ENCODE results near the gene CRB1. TPM values are rescaled to one million over a fixed set of nuclear protein-coding genes. Genes with fewer than 3 reads are reported as not detected.

Gene CRB1
- total RNA-seq, 1 experiment from 2014 or later = not detected

DNA sequence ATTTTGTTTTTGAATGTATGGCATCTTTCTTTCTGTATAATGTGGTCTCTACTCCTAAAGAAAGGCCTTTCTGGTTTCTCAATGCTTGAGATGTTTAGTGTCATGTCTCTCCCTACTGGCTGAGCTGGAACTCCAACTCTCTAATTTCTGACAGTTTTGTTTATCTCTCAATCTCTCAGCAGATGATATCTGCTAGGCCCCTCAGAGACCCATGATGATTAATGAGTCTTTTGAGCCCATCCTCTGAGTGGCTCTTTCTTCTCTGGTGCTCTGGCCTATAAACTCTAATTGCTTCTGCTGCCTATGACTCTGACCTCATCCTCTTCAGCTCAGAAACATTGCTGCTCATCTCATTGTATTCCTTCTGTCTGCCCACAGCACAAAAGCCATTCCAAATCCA is 46.6 kb downstream of the CRB1 start:
- Histone ChIP-seq H2AFZ (ENCODE audit: low read length) (no peak overlapping the region), H3K9me3 (ENCODE audit: low read length) (no peaks in the 10 kb centered on the region), H3K4me1 (ENCODE audit: low read length) (no peaks in the 10 kb centered on the region), H3K9me2 (replicated peaks; ENCODE audit: insufficient read depth, low read length) (no peaks in the 10 kb centered on the region), H3K27me3 (ENCODE audit: low read length) (no peaks in the 10 kb centered on the region), H3K4me3 (ENCODE audit: low read length) (no peak overlapping the region), H3K4me2 (ENCODE audit: low read depth, low read length, poor library complexity, severe bottlenecking) (no peak overlapping the region), H3K9ac (ENCODE audit: low read length) (no peak overlapping the region), H3K27ac (ENCODE audit: low read length) (no peak overlapping the region), H3K36me3 (ENCODE audit: insufficient read depth, low read length) (no peaks in the 10 kb centered on the region), H3K79me2 (ENCODE audit: low read length) (no peaks in the 10 kb centered on the region), H4K20me1 (ENCODE audit: insufficient read depth, low read depth, low read length) (no peaks in the 10 kb centered on the region)
- no peak for DNase-seq

DNA sequence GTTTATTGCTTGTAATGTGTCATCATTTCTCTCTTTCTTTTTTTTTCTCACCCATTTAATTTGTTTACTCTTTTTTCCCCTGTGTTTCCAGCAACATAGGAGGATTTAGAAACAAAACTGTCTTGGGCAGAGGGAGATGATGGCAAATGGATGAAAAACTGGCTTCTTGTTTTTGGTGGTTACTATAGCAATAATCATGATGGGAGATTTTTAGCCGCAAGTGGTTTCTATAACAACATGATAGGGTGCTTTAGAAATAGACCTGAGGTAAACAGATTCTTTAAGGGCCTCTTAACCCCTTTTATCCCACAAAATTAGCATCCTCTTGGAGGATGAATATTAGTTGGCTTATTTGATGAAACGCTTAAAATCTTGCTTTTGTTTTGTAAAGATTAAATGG is 51.6 kb downstream of the CRB1 start:
- Histone ChIP-seq H3K36me3 (ENCODE audit: insufficient read depth, low read length) (no peaks in the 10 kb centered on the region), H4K20me1 (ENCODE audit: insufficient read depth, low read depth, low read length) (no peaks in the 10 kb centered on the region), H2AFZ (ENCODE audit: low read length) (no peak overlapping the region), H3K27ac (ENCODE audit: low read length) (no peak overlapping the region), H3K9me3 (ENCODE audit: low read length) (no peaks in the 10 kb centered on the region), H3K9ac (ENCODE audit: low read length) (no peak overlapping the region), H3K9me2 (replicated peaks; ENCODE audit: insufficient read depth, low read length) (no peaks in the 10 kb centered on the region), H3K27me3 (ENCODE audit: low read length) (no peaks in the 10 kb centered on the region), H3K79me2 (ENCODE audit: low read length) (no peaks in the 10 kb centered on the region), H3K4me2 (ENCODE audit: low read depth, low read length, poor library complexity, severe bottlenecking) (no peak overlapping the region), H3K4me3 (ENCODE audit: low read length) (no peak overlapping the region), H3K4me1 (ENCODE audit: low read length) (no peaks in the 10 kb centered on the region)
- no peak for DNase-seq

DNA sequence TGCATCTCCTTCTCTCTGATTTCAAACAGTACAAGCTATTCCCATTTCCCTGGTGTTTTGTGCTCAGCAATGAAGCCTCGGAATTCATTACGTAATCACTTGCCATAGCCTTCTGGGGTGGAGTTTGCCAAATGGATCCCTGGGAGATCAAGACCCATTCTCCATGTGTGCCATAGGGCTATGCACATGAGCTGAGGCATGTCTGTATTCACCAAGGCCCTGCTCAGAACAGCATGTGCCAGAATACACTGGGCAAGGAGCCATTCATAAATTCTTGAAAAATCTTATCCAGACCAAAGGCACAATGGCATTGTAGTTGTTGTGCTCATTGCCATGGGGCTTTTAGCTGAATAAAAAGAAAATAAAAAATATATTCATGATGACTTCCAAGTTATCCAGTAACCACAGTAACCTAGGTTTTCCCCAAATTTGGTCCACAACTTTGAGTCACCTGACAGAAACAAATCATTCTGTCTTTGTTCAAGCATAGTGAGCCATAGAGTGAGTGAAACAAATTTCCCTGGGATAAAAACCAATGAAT is 53.0 kb downstream of the CRB1 start:
- H3K79me2 ChIP-seq (ENCODE audit: low read length) = no peaks in the 10 kb centered on the region
- no peak for DNase-seq
- no peaks in the 10 kb centered on the region for H4K20me1 ChIP-seq (ENCODE audit: insufficient read depth, low read depth, low read length)
- no peaks in the 10 kb centered on the region for H3K36me3 ChIP-seq (ENCODE audit: insufficient read depth, low read length)
- H3K27me3 ChIP-seq (ENCODE audit: low read length) = no peaks in the 10 kb centered on the region
- H3K27ac ChIP-seq (ENCODE audit: low read length) = no peak overlapping the region
- H3K9ac ChIP-seq (ENCODE audit: low read length) = no peak overlapping the region
- no peak overlapping the region for H2AFZ ChIP-seq (ENCODE audit: low read length)
- H3K9me3 ChIP-seq (ENCODE audit: low read length) = no peaks in the 10 kb centered on the region
- no peak overlapping the region for H3K4me3 ChIP-seq (ENCODE audit: low read length)
- no peaks in the 10 kb centered on the region for H3K4me1 ChIP-seq (ENCODE audit: low read length)
- no peaks in the 10 kb centered on the region for H3K9me2 ChIP-seq (replicated peaks; ENCODE audit: insufficient read depth, low read length)
- H3K4me2 ChIP-seq (ENCODE audit: low read depth, low read length, poor library complexity, severe bottlenecking) = no peak overlapping the region

DNA sequence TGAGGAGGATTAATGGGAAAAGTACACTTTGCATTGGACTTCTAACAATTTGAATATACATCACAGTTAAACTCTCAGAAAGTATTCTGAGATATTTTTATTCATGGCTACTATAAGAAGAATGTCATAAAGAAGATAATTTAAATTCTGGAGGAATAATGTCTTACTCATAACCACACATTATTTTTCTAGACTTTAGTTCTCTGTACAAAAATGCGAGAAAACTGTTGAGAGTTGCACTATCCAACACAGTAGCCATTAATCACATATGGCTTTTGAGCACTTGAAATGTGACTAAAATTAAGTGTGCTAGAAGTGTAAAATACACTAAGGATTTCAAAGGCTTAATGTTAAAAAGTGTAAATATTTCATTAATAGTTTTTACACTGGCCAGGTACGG is 53.8 kb downstream of the CRB1 start:
- Histone ChIP-seq H3K9ac (ENCODE audit: low read length) (no peak overlapping the region), H4K20me1 (ENCODE audit: insufficient read depth, low read depth, low read length) (no peaks in the 10 kb centered on the region), H2AFZ (ENCODE audit: low read length) (no peak overlapping the region), H3K79me2 (ENCODE audit: low read length) (no peaks in the 10 kb centered on the region), H3K36me3 (ENCODE audit: insufficient read depth, low read length) (no peaks in the 10 kb centered on the region), H3K27me3 (ENCODE audit: low read length) (no peaks in the 10 kb centered on the region), H3K4me3 (ENCODE audit: low read length) (no peak overlapping the region), H3K9me2 (replicated peaks; ENCODE audit: insufficient read depth, low read length) (no peaks in the 10 kb centered on the region), H3K4me1 (ENCODE audit: low read length) (no peaks in the 10 kb centered on the region), H3K4me2 (ENCODE audit: low read depth, low read length, poor library complexity, severe bottlenecking) (no peak overlapping the region), H3K27ac (ENCODE audit: low read length) (no peak overlapping the region), H3K9me3 (ENCODE audit: low read length) (no peaks in the 10 kb centered on the region)
- no peak for DNase-seq

DNA sequence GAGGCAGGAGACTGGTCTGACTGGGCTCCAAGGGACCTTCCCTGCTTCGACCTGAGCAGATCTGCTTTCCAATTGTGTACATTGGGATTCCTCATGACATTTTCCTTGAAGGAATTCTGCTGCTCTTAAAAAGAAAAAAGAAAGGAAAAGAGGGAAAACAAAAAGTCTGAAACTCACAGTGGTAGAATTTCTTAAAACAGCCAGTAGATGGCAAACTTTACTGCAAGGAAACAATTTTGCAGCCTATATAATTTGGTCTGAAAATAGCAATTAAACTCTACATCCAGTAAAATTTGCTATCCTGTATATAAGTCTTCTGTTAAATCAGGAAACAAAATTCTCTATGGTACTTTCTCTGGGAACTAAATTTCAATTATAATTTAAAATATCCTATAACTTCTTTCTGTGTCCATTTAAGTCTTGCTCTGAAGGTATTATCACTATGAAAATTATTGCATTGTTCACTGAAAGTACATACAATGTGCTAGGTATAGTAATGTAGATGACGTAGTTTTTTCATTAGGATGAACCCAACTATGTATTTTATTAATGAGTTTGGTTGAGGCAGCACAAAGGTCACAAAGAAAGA is 59.8 kb downstream of the CRB1 start:
- Histone ChIP-seq H3K4me2 (ENCODE audit: low read depth, low read length, poor library complexity, severe bottlenecking) (no peak overlapping the region), H3K4me1 (ENCODE audit: low read length) (no peaks in the 10 kb centered on the region), H3K36me3 (ENCODE audit: insufficient read depth, low read length) (no peaks in the 10 kb centered on the region), H3K27me3 (ENCODE audit: low read length) (no peaks in the 10 kb centered on the region), H4K20me1 (ENCODE audit: insufficient read depth, low read depth, low read length) (no peaks in the 10 kb centered on the region), H3K9me2 (replicated peaks; ENCODE audit: insufficient read depth, low read length) (no peaks in the 10 kb centered on the region), H3K79me2 (ENCODE audit: low read length) (no peaks in the 10 kb centered on the region), H2AFZ (ENCODE audit: low read length) (no peak overlapping the region), H3K9me3 (ENCODE audit: low read length) (no peaks in the 10 kb centered on the region), H3K9ac (ENCODE audit: low read length) (no peak overlapping the region), H3K4me3 (ENCODE audit: low read length) (no peak overlapping the region), H3K27ac (ENCODE audit: low read length) (no peak overlapping the region)
- DNase-seq = peak; percentile 50

DNA sequence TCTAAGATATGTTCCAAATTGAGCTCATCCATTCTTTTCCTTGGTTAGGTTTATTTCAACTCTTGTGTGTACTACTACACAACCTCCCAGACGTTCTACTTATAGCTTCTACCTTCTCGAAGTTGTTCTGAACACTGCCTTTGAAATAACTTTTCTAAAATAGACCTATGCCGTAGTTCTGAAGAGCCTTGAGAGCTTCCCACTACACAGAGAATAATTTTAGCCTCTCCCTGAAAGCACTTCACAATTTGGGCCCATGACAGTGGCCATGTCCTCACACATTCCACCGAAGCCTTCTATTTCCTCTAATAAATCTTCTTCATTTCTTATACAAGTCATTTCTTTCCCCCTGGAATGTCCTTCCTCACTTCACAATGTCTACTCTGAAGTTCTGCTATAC is 62.2 kb downstream of the CRB1 start:
- Histone ChIP-seq H3K4me1 (ENCODE audit: low read length) (no peaks in the 10 kb centered on the region), H3K9me2 (replicated peaks; ENCODE audit: insufficient read depth, low read length) (no peaks in the 10 kb centered on the region), H3K27ac (ENCODE audit: low read length) (no peak overlapping the region), H3K27me3 (ENCODE audit: low read length) (no peaks in the 10 kb centered on the region), H4K20me1 (ENCODE audit: insufficient read depth, low read depth, low read length) (no peaks in the 10 kb centered on the region), H3K4me2 (ENCODE audit: low read depth, low read length, poor library complexity, severe bottlenecking) (no peak overlapping the region), H3K9me3 (ENCODE audit: low read length) (no peaks in the 10 kb centered on the region), H3K9ac (ENCODE audit: low read length) (no peak overlapping the region), H3K4me3 (ENCODE audit: low read length) (no peak overlapping the region), H3K36me3 (ENCODE audit: insufficient read depth, low read length) (no peaks in the 10 kb centered on the region), H3K79me2 (ENCODE audit: low read length) (no peaks in the 10 kb centered on the region), H2AFZ (ENCODE audit: low read length) (no peak overlapping the region)
- no peak for DNase-seq

DNA sequence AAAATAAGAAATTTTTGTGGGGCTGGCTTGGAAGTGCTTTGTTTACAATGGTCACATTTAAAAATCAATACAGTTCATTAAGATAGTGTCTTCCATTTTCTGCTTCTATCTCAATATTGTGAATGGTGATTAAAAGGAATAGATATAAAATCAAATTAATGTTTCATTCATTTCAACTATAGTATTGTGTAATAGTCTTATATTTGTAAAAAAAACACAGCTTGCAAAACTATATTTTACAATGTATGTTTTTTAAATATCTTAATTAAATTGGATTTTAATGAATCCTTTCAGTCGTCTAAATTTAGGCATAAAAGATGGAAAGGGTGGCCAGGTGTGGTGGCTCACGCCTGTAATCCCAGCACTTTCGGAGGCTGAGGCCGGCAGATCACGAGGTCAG is 63.5 kb downstream of the CRB1 start:
- Histone ChIP-seq H3K4me3 (ENCODE audit: low read length) (no peak overlapping the region), H3K27me3 (ENCODE audit: low read length) (no peaks in the 10 kb centered on the region), H3K9me2 (replicated peaks; ENCODE audit: insufficient read depth, low read length) (no peaks in the 10 kb centered on the region), H3K79me2 (ENCODE audit: low read length) (no peaks in the 10 kb centered on the region), H3K36me3 (ENCODE audit: insufficient read depth, low read length) (no peaks in the 10 kb centered on the region), H3K4me2 (ENCODE audit: low read depth, low read length, poor library complexity, severe bottlenecking) (no peak overlapping the region), H2AFZ (ENCODE audit: low read length) (no peak overlapping the region), H3K9ac (ENCODE audit: low read length) (no peak overlapping the region), H3K27ac (ENCODE audit: low read length) (no peak overlapping the region), H3K4me1 (ENCODE audit: low read length) (no peaks in the 10 kb centered on the region), H4K20me1 (ENCODE audit: insufficient read depth, low read depth, low read length) (no peaks in the 10 kb centered on the region), H3K9me3 (ENCODE audit: low read length) (no peaks in the 10 kb centered on the region)
- no peak for DNase-seq

DNA sequence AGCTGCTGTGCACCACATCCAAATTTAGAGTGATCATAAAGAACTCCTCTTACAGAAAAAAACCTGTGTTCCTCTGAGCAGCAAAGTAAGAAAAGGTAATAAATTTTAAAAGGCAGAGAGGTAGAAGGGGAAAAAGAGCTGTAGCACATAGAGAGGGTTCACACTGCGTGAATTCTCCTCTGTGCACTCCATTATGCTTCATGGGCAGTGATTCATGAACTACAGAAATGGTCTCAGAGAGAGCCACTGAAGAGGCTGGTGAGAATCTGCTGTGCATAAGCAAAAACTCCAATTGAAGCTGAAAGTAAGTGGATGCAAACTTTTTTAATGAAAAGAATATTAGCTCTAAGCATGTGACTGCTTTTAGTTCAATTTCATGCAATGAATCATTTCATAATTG is 65.0 kb downstream of the CRB1 start:
- Histone ChIP-seq H3K79me2 (ENCODE audit: low read length) (no peaks in the 10 kb centered on the region), H3K27ac (ENCODE audit: low read length) (no peak overlapping the region), H3K9me2 (replicated peaks; ENCODE audit: insufficient read depth, low read length) (no peaks in the 10 kb centered on the region), H3K36me3 (ENCODE audit: insufficient read depth, low read length) (no peaks in the 10 kb centered on the region), H3K4me3 (ENCODE audit: low read length) (no peak overlapping the region), H3K9me3 (ENCODE audit: low read length) (no peaks in the 10 kb centered on the region), H3K27me3 (ENCODE audit: low read length) (no peaks in the 10 kb centered on the region), H2AFZ (ENCODE audit: low read length) (no peak overlapping the region), H3K9ac (ENCODE audit: low read length) (no peak overlapping the region), H3K4me1 (ENCODE audit: low read length) (no peaks in the 10 kb centered on the region), H3K4me2 (ENCODE audit: low read depth, low read length, poor library complexity, severe bottlenecking) (no peak overlapping the region), H4K20me1 (ENCODE audit: insufficient read depth, low read depth, low read length) (no peaks in the 10 kb centered on the region)
- DNase-seq = no peak

Measured in Karpas-422 (cell line).